OCI-LY3 (cell line): ENCODE data around the gene ASTN2.

ENCODE experiments used
- EZH2phosphoT487 ChIP-seq: fragments of 200-600 bp; shearing (Covaris generic); IDR thresholded peaks from 2 replicates; pipeline ENCODE4 v1.6.1; 2018; ENCODE audit warnings: antibody characterized with exemption, mixed run types, low read depth
- TF ChIP-seq, protein P1 (sequence below): fragments of 200-600, 300-600 bp; sonication (generic); IDR thresholded peaks from 2 replicates; pipeline ENCODE4 v1.5.1; 2014; ENCODE audit warnings: antibody characterized with exemption, low read length, low read depth

DNA sequence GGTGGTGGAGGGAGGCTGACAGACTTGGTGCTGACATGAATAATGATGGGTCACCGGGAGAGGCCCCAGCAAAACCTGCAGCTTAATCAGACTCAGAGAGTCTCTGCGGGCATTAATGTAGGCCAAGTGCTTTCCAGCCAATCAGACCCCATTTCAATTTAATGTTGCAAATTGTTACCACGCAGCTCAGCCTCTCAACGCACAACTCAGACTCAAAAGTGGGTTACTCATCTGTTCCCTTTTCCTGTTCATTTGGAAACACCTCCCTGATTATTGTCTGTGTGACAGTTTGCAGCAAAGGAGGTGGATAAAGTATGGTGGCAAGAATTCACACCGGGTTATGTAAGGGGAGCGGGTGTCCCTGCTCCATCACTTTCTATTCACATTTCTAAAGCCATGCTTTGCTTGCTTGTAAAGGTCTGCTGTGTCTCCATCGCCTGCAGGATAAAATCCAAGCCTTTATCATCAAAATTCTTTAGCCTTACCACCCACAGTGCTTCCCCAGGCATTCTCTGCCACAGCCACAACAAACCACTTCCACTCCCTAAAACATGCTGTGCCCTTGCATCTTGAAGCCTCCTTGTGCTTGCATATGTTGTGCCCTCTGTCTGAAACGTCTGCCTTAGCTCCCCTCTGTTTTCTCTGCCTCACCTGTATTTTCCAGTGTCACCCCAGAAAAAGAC lies 156.5 kb downstream of the ASTN2 start:
- TF ChIP-seq, protein P1, sequence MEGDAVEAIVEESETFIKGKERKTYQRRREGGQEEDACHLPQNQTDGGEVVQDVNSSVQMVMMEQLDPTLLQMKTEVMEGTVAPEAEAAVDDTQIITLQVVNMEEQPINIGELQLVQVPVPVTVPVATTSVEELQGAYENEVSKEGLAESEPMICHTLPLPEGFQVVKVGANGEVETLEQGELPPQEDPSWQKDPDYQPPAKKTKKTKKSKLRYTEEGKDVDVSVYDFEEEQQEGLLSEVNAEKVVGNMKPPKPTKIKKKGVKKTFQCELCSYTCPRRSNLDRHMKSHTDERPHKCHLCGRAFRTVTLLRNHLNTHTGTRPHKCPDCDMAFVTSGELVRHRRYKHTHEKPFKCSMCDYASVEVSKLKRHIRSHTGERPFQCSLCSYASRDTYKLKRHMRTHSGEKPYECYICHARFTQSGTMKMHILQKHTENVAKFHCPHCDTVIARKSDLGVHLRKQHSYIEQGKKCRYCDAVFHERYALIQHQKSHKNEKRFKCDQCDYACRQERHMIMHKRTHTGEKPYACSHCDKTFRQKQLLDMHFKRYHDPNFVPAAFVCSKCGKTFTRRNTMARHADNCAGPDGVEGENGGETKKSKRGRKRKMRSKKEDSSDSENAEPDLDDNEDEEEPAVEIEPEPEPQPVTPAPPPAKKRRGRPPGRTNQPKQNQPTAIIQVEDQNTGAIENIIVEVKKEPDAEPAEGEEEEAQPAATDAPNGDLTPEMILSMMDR: no peak
- no peak for TF ChIP-seq EZH2phosphoT487
